ENCODE data around the gene WNT8A.

The WNT8A gene

GRCh38 chr5:138092301-138092700, 8.5 kb downstream of the WNT8A start:
- no peak for DNase-seq

DNA sequence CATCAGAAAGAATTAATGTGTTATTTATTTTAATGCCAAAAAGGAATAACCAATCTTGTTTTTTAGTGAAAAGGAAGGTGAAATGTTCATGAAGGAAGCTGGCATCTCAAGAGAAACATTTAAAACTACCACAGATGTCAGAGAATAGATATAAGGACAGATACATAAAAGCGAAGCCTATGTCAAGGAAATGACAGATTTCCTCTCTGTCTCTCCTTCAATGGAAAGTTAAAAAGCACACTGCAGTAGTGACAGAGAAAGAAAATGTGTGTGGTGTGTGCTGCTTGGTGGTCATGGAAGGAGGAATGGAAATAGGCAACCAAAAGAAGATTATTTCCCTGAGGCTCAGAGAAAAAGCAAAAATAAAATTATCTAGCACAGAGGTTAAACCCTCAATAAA, 9.2 kb downstream of the WNT8A start:
- DNase-seq, result no peak

- DNase-seq, result no peak
Observed at GRCh38 chr5:138095100-138095907, 11.5 kb downstream of the WNT8A start.

DNA sequence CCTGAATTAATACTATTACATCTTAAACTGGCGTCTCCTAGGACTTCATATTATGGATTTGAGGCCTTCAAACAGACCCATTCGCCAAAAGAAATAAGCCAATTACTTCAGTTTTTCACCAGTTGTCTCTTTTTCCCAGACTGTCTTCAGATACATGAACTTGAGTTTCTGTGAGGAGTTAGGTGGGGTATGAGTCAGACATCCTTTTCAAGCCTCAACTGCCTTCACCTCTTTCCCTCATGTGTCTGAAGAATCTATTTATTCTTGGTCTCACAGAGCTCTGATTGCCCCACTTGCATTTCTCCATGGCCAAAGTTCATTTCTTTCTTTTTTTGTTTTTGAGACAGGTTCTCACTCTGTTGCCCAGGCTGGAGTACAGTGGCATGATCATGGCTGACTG, 12.5 kb downstream of the WNT8A start:
- DNase-seq, result no peak

DNA sequence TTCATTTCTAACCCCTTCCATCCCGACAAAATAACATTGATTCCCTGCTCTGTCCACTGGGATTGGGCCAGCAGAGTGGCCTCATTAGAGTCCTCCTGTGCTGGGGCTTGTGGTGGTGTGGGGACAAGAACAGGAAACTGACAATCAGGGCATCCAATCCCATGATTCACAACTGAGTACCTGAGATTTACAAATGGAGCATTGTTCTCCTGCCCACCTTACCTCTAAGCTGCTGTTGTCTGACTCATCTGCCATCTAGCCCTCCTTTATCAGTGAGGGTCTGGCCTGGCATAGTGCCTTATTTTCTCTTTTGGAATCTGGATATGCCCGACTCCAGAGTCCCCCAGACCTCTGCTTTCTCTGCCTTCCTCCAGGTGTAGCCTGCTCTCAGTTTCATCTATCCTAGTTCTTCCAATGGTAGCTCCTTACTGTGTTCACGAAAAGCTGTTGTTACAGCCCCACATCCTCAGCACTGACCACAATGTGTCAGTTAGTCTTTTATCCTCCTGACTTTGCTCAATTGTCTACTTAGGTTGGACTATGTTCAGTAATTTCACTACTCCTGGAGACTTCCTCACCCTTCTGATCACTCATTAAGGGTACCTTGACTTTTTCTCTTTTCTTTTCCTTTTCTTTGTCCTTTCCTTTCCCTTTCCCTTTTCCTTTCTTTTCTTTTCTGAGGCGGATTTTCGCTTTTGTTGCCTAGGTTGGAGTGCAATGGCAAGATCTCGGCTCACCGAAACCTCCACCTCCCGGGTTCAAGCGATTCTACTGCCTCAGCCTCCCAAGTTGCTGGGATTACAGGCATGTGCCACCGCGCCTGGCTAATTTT, 13.4 kb downstream of the WNT8A start:
- no peak for DNase-seq

DNA sequence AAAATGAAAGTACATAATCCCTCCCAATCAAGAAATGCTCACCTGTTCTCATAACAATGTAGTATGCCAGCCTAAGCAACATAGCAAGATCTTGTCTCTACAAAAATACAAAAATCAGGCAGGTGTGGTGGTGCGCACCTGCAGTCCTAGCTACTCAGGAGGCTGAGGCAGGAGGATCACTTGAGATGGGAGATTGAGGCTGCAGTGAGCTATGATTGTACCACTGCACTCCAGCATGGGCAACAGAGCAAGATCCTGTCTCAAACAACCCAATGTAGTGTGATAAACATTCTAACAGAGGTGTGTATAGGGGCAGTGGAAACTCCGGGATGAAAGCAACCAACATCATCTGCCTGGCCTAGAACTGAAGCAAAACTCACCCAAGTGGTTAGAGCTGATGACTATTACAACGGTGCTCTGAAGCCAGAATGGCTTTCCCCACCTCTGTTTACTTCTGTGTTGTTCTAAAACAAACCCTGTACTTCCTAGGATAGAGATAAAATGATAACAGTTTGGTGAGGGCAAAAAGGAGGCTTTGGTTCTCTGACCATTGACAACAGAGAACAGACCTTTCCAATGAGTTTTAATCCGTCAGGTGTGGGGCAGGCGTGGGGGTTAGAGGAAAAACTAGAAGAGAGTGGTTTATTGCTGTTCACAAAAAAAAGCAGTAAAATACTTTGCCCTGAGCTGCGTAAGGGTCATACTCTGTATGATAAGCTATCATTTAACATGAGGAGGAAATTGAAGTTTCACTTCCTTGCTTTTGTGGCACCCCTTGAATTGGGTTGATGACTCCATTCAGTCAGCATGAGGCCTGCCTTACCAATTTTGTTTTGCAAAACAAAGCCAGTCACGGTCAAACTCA, 18.9 kb downstream of the WNT8A start:
- no peak for DNase-seq

DNA sequence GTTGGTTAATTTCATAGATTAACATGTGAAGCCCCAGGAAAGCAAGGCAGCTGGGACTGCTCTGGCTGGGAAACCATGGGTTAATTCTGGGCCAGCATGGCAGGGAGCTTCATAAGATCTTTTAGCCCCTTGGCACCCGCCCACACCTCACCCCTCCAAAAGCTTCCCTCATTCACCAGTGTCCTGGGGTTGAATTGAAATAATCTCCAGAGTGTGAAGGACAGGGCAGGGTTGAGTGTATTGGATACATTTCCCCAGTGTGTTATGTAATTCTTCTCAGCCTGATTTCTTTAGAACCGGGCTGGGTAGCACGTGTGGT, 19.4 kb downstream of the WNT8A start:
- DNase-seq, result no peak

GRCh38 chr5:138105709-138106108, 21.9 kb downstream of the WNT8A start:
- no peak for DNase-seq

- DNase-seq, result no peak
Observed at GRCh38 chr5:138107213-138107612, 23.4 kb downstream of the WNT8A start.

- DNase-seq, result no peak
Observed at GRCh38 chr5:138109463-138110265, 25.8 kb downstream of the WNT8A start.

- DNase-seq, result no peak
Observed at GRCh38 chr5:138110266-138110963, 26.6 kb downstream of the WNT8A start.

GRCh38 chr5:138111181-138111580, 27.3 kb downstream of the WNT8A start:
- DNase-seq, result no peak

DNA sequence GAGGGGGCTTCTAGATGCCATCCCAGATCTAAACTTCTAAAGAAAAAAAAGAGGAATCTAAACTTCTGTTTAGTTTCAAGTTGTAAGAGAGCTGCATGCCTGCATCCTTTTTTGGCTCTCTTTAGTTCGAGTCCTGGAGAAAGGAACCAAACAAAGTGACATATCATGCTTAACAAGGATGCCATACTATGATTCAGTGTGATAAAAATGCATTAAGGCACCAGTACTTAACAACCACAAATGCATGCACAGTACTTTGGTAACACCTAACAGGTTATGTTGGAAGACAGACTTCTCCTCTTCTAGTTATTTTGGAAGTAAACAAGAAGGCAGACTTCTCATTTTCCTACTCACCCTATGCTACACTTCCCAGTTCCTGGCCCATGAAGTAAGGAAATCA, 28.1 kb downstream of the WNT8A start:
- no peak for DNase-seq

- no peak for DNase-seq
Observed at GRCh38 chr5:138115254-138115653, 31.4 kb downstream of the WNT8A start.

GRCh38 chr5:138128334-138128733, 44.5 kb downstream of the WNT8A start:
- DNase-seq, result no peak

DNA sequence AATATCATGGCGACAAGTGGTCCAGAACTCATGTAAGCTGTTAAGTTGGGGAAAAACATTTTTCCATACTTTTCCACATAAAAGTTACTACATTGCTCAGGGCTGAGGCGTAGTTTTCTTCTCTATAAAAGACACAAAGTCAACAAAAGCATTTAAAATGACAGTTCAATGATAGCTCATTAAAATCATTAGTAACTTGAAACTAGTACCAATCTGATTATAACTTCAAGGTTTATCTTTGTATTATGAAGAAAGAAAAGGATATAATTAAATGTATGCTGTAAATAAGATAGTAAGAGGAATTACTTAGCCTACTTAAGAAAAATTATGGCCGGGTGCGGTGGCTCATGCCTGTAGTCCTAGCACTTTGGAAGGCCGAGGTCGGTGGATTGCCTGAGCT, 45.5 kb downstream of the WNT8A start:
- DNase-seq, result no peak

- DNase-seq, result no peak
Observed at GRCh38 chr5:138132543-138132942, 48.7 kb downstream of the WNT8A start.

- DNase-seq, result no peak
Observed at GRCh38 chr5:138138949-138139780, 55.3 kb downstream of the WNT8A start, which contains the start of gene NME5. NME5 (minus strand) TSS chr5:138139428; CDS start chr5:138138780, 648 bp downstream.

DNA sequence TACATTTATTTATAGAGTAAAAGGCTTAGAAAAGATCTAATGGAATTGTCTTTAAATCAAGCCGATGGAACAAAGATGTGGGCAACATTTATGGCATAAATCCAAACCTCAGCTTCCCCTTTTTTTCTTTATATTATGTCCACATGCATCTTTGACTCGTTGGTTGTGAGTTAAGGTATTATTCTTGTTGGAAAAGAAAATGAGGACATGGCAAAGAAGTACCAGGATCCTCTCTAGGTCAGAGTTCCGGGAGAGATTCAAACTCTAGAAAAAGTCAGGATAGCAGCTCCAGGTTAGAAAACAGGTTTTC, 55.9 kb downstream of the WNT8A start:
- no peak for DNase-seq

- DNase-seq, result no peak
Observed at GRCh38 chr5:138140268-138140667, 56.4 kb downstream of the WNT8A start.
